Measurements from ENCODE around the gene CLEC4F. TPM values are rescaled to one million over a fixed set of nuclear protein-coding genes. Genes with fewer than 3 reads are reported as not detected.

CLEC4F gene
- total and polyA plus RNA-seq, 2 donors (not counting 1 experiment from before 2014, with no cell fraction given), result not detected

- peaks cover 56% of the 10 kb centered on the region for H3K27me3 Mint-ChIP-seq
- H3K27ac ChIP-seq (ENCODE audit: low read length in 2 of 2), result no peak overlapping the region
- TF ChIP-seq CTCF (IDR thresholded peaks at IDR 0.05) (no peak), EZH2 (IDR thresholded peaks at IDR 0.05; ENCODE audit: borderline replicate concordance, insufficient read depth, low read depth, low read length, poor library complexity, severe bottlenecking) (no peak)
- H2AFZ ChIP-seq (ENCODE audit: insufficient read depth, low read depth, low read length, poor library complexity, severe bottlenecking), result no peak overlapping the region
- no peaks in the 10 kb centered on the region for H3K79me2 ChIP-seq (ENCODE audit: control insufficient read depth, insufficient read depth, low read length)
- no peaks in the 10 kb centered on the region for H4K20me1 ChIP-seq (ENCODE audit: control insufficient read depth, insufficient read depth, low read length, poor library complexity, severe bottlenecking)
- H3K4me2 ChIP-seq (replicated peaks; ENCODE audit: low read depth, low read length, poor library complexity, severe bottlenecking), result no peak overlapping the region
- ChIA-PET CTCF (interaction anchor here (0.9 to 1.0 kb wide), 2 partner anchors 11 to 31 kb away, joined by 3 to 4 read pairs; no protein-coding TSS in a partner anchor), POLR2A (no interaction called here)
- intact Hi-C loops (cut with micrococcal nuclease), result no loop called here
- H3K9ac ChIP-seq (ENCODE audit: low read length), result no peak overlapping the region
- no peak overlapping the region for H3K4me3 ChIP-seq (ENCODE audit: control extremely low read depth in 1 of 5, extremely low read depth in 1 of 5, insufficient read depth in 1 of 5, low read depth in 2 of 5, low read length in 4 of 5)
- H3K9me3 Mint-ChIP-seq (ENCODE audit: insufficient read depth), result peaks cover 5% of the 10 kb centered on the region
- ATAC-seq (ENCODE audit: low read depth) (no peak), DNase-seq (no peak)
- H3K4me3 Mint-ChIP-seq, result no peak overlapping the region
- H3K9me3 ChIP-seq (ENCODE audit: control extremely low read depth in 1 of 3, control insufficient read depth in 2 of 3, insufficient read depth in 1 of 3, low read length in 2 of 3), result peaks cover 0 to 4% (median 2%) of the 10 kb centered on the region in 3 donors
- H3K27ac Mint-ChIP-seq, result no peak overlapping the region
- H3K27me3 ChIP-seq (replicated peaks in 1 of 4; ENCODE audit: control extremely low read depth in 1 of 4, control insufficient read depth in 3 of 4, insufficient read depth in 4 of 4, low read length in 3 of 4), result peaks cover 0 to 23% (median 14%) of the 10 kb centered on the region in 4 experiments
- WGBS (ENCODE audit: insufficient coverage), result 100% methylated on average over 1 of the region's 1 CpG
- no peaks in the 10 kb centered on the region for H3K4me1 Mint-ChIP-seq
- H3K36me3 ChIP-seq (replicated peaks in 1 of 2; ENCODE audit: control extremely low read depth in 1 of 2, control insufficient read depth in 1 of 2, extremely low read depth in 1 of 2, insufficient read depth in 2 of 2, low read length in 1 of 2), result no peaks in the 10 kb centered on the region
- no peaks in the 10 kb centered on the region for H3K4me1 ChIP-seq (ENCODE audit: control insufficient read depth in 2 of 2, insufficient read depth in 2 of 2, low read length in 2 of 2)
Measured at GRCh38 chr2:70778676-70779075, 41.7 kb downstream of the CLEC4F start.

- no peak overlapping the region for H2AFZ ChIP-seq (ENCODE audit: insufficient read depth, low read depth, low read length, poor library complexity, severe bottlenecking)
- no peak overlapping the region for H3K4me3 ChIP-seq (ENCODE audit: control extremely low read depth in 1 of 5, extremely low read depth in 1 of 5, insufficient read depth in 1 of 5, low read depth in 2 of 5, low read length in 4 of 5)
- H3K36me3 ChIP-seq (replicated peaks in 1 of 2; ENCODE audit: control extremely low read depth in 1 of 2, control insufficient read depth in 1 of 2, extremely low read depth in 1 of 2, insufficient read depth in 2 of 2, low read length in 1 of 2), result no peaks in the 10 kb centered on the region
- H3K27me3 Mint-ChIP-seq, result peaks cover 65% of the 10 kb centered on the region
- no peaks in the 10 kb centered on the region for H4K20me1 ChIP-seq (ENCODE audit: control insufficient read depth, insufficient read depth, low read length, poor library complexity, severe bottlenecking)
- H3K9me3 Mint-ChIP-seq (ENCODE audit: insufficient read depth), result peaks cover 9% of the 10 kb centered on the region
- H3K9me3 ChIP-seq (ENCODE audit: control extremely low read depth in 1 of 3, control insufficient read depth in 2 of 3, insufficient read depth in 1 of 3, low read length in 2 of 3), result peaks cover 0 to 6% (median 3%) of the 10 kb centered on the region in 3 donors
- no peak overlapping the region for H3K9ac ChIP-seq (ENCODE audit: low read length)
- ATAC-seq (ENCODE audit: low read depth) (no peak), DNase-seq (no peak)
- ChIA-PET POLR2A (no interaction called here), CTCF (interaction anchor here (1.6 kb wide), 1 partner anchor 12 kb away, joined by 4 read pairs; no protein-coding TSS in a partner anchor)
- WGBS (ENCODE audit: insufficient coverage), result no CpG with 5 or more reads among the region's 2 CpGs
- no peaks in the 10 kb centered on the region for H3K4me1 ChIP-seq (ENCODE audit: control insufficient read depth in 2 of 2, insufficient read depth in 2 of 2, low read length in 2 of 2)
- no peaks in the 10 kb centered on the region for H3K79me2 ChIP-seq (ENCODE audit: control insufficient read depth, insufficient read depth, low read length)
- intact Hi-C loops (cut with micrococcal nuclease), result no loop called here
- H3K27me3 ChIP-seq (replicated peaks in 1 of 4; ENCODE audit: control extremely low read depth in 1 of 4, control insufficient read depth in 3 of 4, insufficient read depth in 4 of 4, low read length in 3 of 4), result peaks cover 0 to 34% (median 19%) of the 10 kb centered on the region in 4 experiments
- H3K27ac Mint-ChIP-seq, result no peak overlapping the region
- no peaks in the 10 kb centered on the region for H3K4me1 Mint-ChIP-seq
- no peak overlapping the region for H3K4me3 Mint-ChIP-seq
- H3K27ac ChIP-seq (ENCODE audit: low read length in 2 of 2), result no peak overlapping the region
- TF ChIP-seq CTCF (IDR thresholded peaks at IDR 0.05) (no peak), EZH2 (IDR thresholded peaks at IDR 0.05; ENCODE audit: borderline replicate concordance, insufficient read depth, low read depth, low read length, poor library complexity, severe bottlenecking) (no peak)
- no peak overlapping the region for H3K4me2 ChIP-seq (replicated peaks; ENCODE audit: low read depth, low read length, poor library complexity, severe bottlenecking)
Measured at GRCh38 chr2:70777450-70777849, 42.9 kb downstream of the CLEC4F start.

All from B cell (primary cell).